ENCODE results near the gene ZBED4.

The ZBED4 gene

GRCh38 chr22:49867303-49868265 lies 13.9 kb downstream of the ZBED4 start:
- no peak overlapping the region for H3K4me3 ChIP-seq (ENCODE audit: low read length)
- TF ChIP-seq CTCF (conservative IDR thresholded peaks at IDR 0.05; ENCODE audit: low read length) = no peak
- DNase-seq (ENCODE audit: low read depth) = no peak

- no peak for TF ChIP-seq CTCF (conservative IDR thresholded peaks at IDR 0.05; ENCODE audit: low read length)
- DNase-seq (ENCODE audit: low read depth) = no peak
- H3K4me3 ChIP-seq (ENCODE audit: low read length) = no peak overlapping the region
Observed at GRCh38 chr22:49869086-49869830, 15.6 kb downstream of the ZBED4 start.

- no peak for DNase-seq (ENCODE audit: low read depth)
Observed at GRCh38 chr22:49869845-49870712, 16.4 kb downstream of the ZBED4 start.

GRCh38 chr22:49871482-49871881 lies 17.8 kb downstream of the ZBED4 start:
- no peak for TF ChIP-seq CTCF (conservative IDR thresholded peaks at IDR 0.05; ENCODE audit: low read length)
- H3K4me3 ChIP-seq (ENCODE audit: low read length) = no peak overlapping the region
- no peak for DNase-seq (ENCODE audit: low read depth)

More at GRCh38 chr22:49869845-49870712, 16.4 kb downstream of the ZBED4 start:
- no peak overlapping the region for H3K4me3 ChIP-seq (ENCODE audit: low read length)
- no peak for TF ChIP-seq CTCF (conservative IDR thresholded peaks at IDR 0.05; ENCODE audit: low read length)

- DNase-seq (ENCODE audit: low read depth) = no peak
- no peak overlapping the region for H3K4me3 ChIP-seq (ENCODE audit: low read length)
- TF ChIP-seq CTCF (conservative IDR thresholded peaks at IDR 0.05; ENCODE audit: low read length) = no peak
Observed at GRCh38 chr22:49872347-49872746, 18.7 kb downstream of the ZBED4 start.

GRCh38 chr22:49873228-49873940 lies 19.7 kb downstream of the ZBED4 start:
- no peak overlapping the region for H3K4me3 ChIP-seq (ENCODE audit: low read length)
- no peak for TF ChIP-seq CTCF (conservative IDR thresholded peaks at IDR 0.05; ENCODE audit: low read length)
- no peak for DNase-seq (ENCODE audit: low read depth)
